Activated CD4-positive, alpha-beta memory T cell treated with anti-CD3 and anti-CD28 coated beads for 36 hours (primary cell): Measurements from ENCODE around the gene CAPN14. TPM values are rescaled to one million over a fixed set of nuclear protein-coding genes. Genes with fewer than 3 reads are reported as not detected.
"Not testable (repeated sequence)": the region's sequence is repeated elsewhere in the genome, so short reads cannot be mapped to it uniquely, and the experiment has no call there.

ENCODE experiments used
- CTCF ChIA-PET: fragments of 350-600 bp; sonication (Branson Sonifier 250); formaldehyde crosslinking; loops from one replicate; lab custom pipeline; 2021; ENCODE audit warnings: antibody characterized with exemption, inconsistent platforms; lab: Charles Lee
- POLR2A ChIA-PET: fragments of 350-600 bp; sonication (Branson Sonifier 250); formaldehyde crosslinking; loops from one replicate; lab custom pipeline; 2021; ENCODE audit warnings: antibody characterized with exemption; lab: Charles Lee
- DNase-seq: peaks from one replicate; pipeline ENCODE4 v3.0.0-alpha.2; 2020
- H3K27ac Mint-ChIP-seq: one replicate; pipeline ENCODE4 v1.8.0; 2021; ENCODE audit warnings: mixed read lengths
- H3K27me3 Mint-ChIP-seq: one replicate; pipeline ENCODE4 v1.8.0; 2021; ENCODE audit warnings: mixed read lengths
- H3K36me3 Mint-ChIP-seq: one replicate; pipeline ENCODE4 v1.8.0; 2021; ENCODE audit warnings: mixed read lengths
- H3K4me1 Mint-ChIP-seq: one replicate; pipeline ENCODE4 v1.8.0; 2021; ENCODE audit warnings: low read depth, mixed read lengths
- H3K4me3 Mint-ChIP-seq: one replicate; pipeline ENCODE4 v1.8.0; 2021; ENCODE audit warnings: mild to moderate bottlenecking, mixed read lengths
- H3K9me3 Mint-ChIP-seq: one replicate; pipeline ENCODE4 v1.8.0; 2021; ENCODE audit warnings: mixed read lengths
- intact Hi-C: fragments of 100-400 bp; cut with micrococcal nuclease; formaldehyde crosslinking; loops from one replicate; pipeline ENCODE4 v1.15.1; 2023
- total RNA-seq, 2 experiments: library from RNA; stranded (reverse); gene quantifications; one replicate each; pipeline ENCODE4 v1.2.3, GENCODE V29; 2021

The CAPN14 gene
- total RNA-seq, 2 experiments from 2014 or later, result 0.19 to 0.39 TPM

DNA sequence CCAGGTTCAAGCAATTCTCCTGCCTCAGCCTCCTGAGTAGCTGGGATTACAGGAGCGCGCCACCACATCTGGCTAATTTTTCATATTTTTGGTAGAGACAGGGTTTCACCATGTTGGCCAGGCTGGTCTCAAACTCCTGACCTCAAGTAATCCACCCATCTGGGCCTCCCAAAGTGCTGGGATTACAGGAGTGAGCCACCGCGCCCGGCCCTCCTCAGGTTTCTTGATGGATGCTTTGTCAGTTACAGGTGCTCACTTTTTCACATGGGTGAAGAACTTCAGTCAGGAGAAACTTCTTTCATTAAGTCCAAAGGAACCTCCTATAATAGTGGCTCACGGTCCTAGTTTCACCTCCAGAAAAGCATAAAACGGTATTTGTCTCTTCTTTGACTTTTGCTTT is 33.3 kb downstream of the CAPN14 start:
- CTCF ChIA-PET, H3K36me3 Mint-ChIP-seq, POLR2A ChIA-PET, H3K4me1 Mint-ChIP-seq, H3K27me3 Mint-ChIP-seq, H3K9me3 Mint-ChIP-seq, H3K27ac Mint-ChIP-seq, DNase-seq, intact Hi-C loops, H3K4me3 Mint-ChIP-seq: not testable (repeated sequence)

DNA sequence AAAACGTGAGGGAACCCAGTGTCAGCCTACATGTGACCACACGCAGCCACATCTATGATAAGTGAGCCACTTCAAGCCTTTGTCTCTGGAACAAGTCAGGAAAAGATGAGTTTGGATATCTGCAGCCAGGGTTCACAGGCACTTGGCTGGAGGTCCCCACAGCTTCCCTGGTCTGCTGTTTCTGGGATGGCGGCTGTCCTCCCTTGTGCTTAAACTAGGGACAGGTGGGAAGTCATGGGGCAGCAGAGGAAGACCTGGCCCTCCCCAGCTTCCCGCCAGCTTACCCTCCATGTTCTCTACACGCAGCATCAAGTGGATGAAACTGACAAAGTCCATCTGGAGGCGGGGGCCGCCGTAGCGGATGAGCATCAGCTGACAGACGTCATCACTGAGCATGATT is 40.6 kb downstream of the CAPN14 start:
- no peaks in the 10 kb centered on the region for H3K4me1 Mint-ChIP-seq
- no peak overlapping the region for H3K27ac Mint-ChIP-seq
- CTCF ChIA-PET, result interaction anchor here (3.6 kb wide), 1 partner anchor 465 kb away, joined by 16 read pairs; no protein-coding TSS in a partner anchor
- H3K9me3 Mint-ChIP-seq, result no peaks in the 10 kb centered on the region
- H3K27me3 Mint-ChIP-seq, result no peaks in the 10 kb centered on the region
- DNase-seq, result no peak
- H3K4me3 Mint-ChIP-seq, result no peak overlapping the region
- intact Hi-C loops, result no loop called here
- no peaks in the 10 kb centered on the region for H3K36me3 Mint-ChIP-seq
- POLR2A ChIA-PET, result no interaction called here

DNA sequence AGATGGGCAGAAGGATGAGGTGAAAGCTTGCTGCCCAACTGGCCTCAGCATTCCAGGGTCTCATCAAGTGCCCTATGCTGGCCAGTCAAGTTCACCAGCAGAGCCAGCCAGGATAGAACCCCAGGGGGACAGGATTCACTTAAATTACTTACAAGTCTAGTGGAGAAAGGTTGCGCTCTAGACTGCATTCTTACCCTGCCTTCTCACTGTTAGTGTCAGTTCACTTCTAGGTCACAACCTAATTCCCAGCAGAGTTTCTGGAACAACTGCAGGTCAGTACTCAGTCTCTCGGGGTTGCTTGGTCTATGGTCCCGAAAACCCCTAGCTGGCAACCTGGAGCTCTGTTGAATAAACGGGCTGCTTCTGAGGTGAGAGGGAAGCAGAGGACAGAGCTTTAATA is 46.2 kb downstream of the CAPN14 start:
- intact Hi-C loops, result loop anchor here (2.0 kb wide), 1 partner anchor 308 kb away; no protein-coding TSS in a partner anchor
- no peaks in the 10 kb centered on the region for H3K9me3 Mint-ChIP-seq
- POLR2A ChIA-PET, result no interaction called here
- no peak overlapping the region for H3K27ac Mint-ChIP-seq
- no peaks in the 10 kb centered on the region for H3K4me1 Mint-ChIP-seq
- CTCF ChIA-PET, result interaction anchor here (0.7 to 6.3 kb wide), 7 partner anchors 9 to 457 kb away, joined by 3 to 129 read pairs (median 6); no protein-coding TSS in a partner anchor
- no peak for DNase-seq
- H3K36me3 Mint-ChIP-seq, result no peaks in the 10 kb centered on the region
- no peak overlapping the region for H3K4me3 Mint-ChIP-seq
- H3K27me3 Mint-ChIP-seq, result no peaks in the 10 kb centered on the region

DNA sequence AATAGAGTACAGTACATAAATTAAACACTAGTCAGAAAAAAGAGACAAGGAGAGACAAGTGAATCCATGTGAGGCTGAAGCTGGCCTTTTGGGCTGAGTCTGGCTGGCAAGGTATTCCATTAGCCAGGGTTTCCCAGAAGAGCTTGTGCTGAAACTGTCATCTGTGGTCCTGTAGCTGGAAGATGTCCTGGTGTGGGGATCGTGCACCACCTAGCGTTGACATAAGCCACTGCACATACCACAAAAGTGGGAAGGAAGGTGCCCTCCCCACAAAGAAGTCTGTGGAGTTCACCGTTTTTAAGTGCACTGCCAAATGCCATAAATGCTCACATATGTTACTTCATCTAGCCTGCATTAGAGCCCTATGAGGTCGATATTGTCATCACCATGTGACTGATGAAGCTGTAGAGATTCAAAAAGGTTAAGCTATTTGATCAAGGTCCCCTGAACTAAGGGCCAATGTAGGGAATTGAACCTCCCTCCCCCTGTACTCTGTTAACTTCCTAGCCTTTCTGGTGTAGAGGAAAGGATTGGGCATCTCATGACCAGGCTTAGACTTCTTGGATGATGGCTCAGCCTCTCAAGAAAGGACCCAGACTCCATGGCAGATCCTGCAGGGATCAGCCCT is 47.1 kb downstream of the CAPN14 start:
- Mint-ChIP-seq H3K27ac (no peak overlapping the region), H3K36me3 (no peaks in the 10 kb centered on the region), H3K4me3 (no peak overlapping the region), H3K9me3 (no peaks in the 10 kb centered on the region), H3K27me3 (no peaks in the 10 kb centered on the region), H3K4me1 (no peaks in the 10 kb centered on the region)
- CTCF ChIA-PET, result interaction anchor here (0.6 to 6.3 kb wide), 39 partner anchors 8 to 1020 kb away, joined by 3 to 129 read pairs (median 4); partner anchors contain the start of genes CAPN13 and GALNT14
- intact Hi-C loops, result loop anchor here (1.0 to 2.0 kb wide), 3 partner anchors 163 to 456 kb away; no protein-coding TSS in a partner anchor
- POLR2A ChIA-PET, result no interaction called here
- DNase-seq, result peak; percentile 67

DNA sequence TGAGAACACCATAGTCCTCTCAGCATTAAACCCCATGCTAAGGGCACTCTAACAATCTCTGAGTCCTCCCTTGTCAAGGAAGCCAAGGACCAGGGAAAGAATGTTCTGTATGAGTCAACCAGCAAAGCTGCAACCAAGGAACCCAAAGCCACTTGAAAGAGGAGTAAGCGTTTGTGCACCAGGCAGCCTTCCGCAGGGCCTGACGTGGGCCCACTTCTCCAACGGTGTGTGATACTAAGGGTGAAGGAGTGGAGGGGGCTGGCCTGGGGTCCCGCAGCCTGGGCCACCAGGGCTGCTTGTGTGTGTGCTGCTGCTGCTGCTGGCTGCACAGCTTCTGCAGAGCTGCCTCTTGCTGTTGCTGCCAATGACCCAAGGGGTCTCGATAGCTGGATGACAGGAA is 49.0 kb downstream of the CAPN14 start:
- ChIA-PET CTCF (interaction anchor here (1.1 to 6.3 kb wide), 5 partner anchors 12 to 454 kb away, joined by 3 to 129 read pairs (median 22); no protein-coding TSS in a partner anchor), POLR2A (no interaction called here)
- Mint-ChIP-seq H3K9me3 (no peaks in the 10 kb centered on the region), H3K27ac (no peak overlapping the region), H3K27me3 (no peaks in the 10 kb centered on the region), H3K4me1 (peaks cover 2% of the 10 kb centered on the region), H3K36me3 (no peaks in the 10 kb centered on the region), H3K4me3 (no peak overlapping the region)
- intact Hi-C loops, result no loop called here
- DNase-seq, result no peak

DNA sequence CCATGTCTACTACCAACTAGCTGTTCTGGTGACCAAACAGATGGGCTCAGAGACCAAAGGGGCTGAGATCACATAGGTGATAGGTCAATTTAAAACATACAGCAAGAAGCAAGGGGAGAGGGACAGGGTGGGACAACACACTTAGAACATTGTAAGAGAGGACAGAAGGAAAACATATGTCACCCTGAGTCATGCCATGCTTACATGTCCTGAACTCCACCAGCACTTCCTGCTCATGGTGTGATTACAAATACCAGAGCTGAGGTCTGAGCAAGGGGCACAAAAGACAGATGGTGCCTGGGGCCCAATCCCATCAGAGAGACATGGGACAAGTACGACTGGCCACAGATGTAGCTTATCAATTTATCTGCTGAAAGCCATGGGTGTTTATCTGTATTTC is 50.4 kb downstream of the CAPN14 start:
- Mint-ChIP-seq H3K4me3 (no peak overlapping the region), H3K27me3 (peaks cover 3% of the 10 kb centered on the region), H3K4me1 (peaks cover 2% of the 10 kb centered on the region), H3K36me3 (no peaks in the 10 kb centered on the region), H3K9me3 (no peaks in the 10 kb centered on the region), H3K27ac (no peak overlapping the region)
- ChIA-PET POLR2A (interaction anchor here (0.6 kb wide), 1 partner anchor 69 kb away, joined by 3 read pairs; no protein-coding TSS in a partner anchor), CTCF (interaction anchor here (1.6 kb wide), 1 partner anchor 455 kb away, joined by 5 read pairs; no protein-coding TSS in a partner anchor)
- intact Hi-C loops, result no loop called here
- DNase-seq, result no peak

DNA sequence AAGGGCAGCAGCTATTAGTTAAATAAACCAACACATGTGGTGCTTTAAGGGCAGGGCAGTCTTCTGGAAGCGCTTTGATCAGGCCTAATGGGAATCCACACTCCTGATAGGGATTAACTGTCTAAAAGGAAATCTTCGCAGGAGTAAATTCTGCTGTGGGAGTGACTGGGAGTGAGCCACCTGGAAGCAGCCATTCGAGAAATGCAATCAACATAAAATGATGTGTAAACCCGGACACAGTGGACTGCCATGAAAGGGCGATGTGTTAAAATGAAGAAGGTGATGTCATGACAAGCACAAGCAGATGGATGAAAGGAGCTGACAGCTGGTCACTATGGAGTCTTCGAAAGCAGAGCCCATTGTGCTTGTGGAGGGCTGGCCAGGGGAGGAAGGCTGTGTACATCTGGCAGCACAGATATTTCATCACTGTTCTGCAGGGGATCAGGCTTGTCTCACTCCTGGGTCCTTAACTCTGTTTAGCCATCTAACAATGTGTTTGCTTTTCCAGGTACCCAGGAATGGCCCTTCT is 54.2 kb downstream of the CAPN14 start:
- intact Hi-C loops, result no loop called here
- ChIA-PET POLR2A (no interaction called here), CTCF (interaction anchor here (1.1 to 1.3 kb wide), 2 partner anchors 9 to 171 kb away, joined by 3 read pairs; no protein-coding TSS in a partner anchor)
- Mint-ChIP-seq H3K27ac (no peak overlapping the region), H3K9me3 (no peaks in the 10 kb centered on the region), H3K36me3 (no peaks in the 10 kb centered on the region), H3K27me3 (peaks cover 3% of the 10 kb centered on the region), H3K4me1 (peaks cover 2% of the 10 kb centered on the region), H3K4me3 (no peak overlapping the region)
- DNase-seq, result no peak

DNA sequence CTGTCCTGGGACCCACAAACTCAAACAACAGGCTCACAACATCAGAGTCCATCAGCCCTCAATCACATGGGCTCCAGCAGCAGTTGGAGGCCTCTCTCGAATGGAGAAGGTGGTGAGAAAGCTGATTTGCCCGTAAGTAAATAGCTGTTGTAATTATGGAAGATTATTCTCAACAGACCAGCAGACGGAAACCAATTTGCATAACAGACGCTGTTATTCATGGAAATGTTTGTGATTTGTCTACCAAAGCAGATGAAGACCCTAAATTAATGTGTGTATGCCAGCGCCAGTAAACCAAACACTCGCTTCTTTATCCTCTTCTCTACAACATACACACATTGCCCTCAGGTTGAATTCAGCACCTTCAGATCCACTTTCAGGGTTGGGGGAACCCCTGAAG is 55.7 kb downstream of the CAPN14 start:
- intact Hi-C loops, result no loop called here
- no peaks in the 10 kb centered on the region for H3K36me3 Mint-ChIP-seq
- no peaks in the 10 kb centered on the region for H3K9me3 Mint-ChIP-seq
- H3K4me1 Mint-ChIP-seq, result peaks cover 2% of the 10 kb centered on the region
- H3K27me3 Mint-ChIP-seq, result peaks cover 3% of the 10 kb centered on the region
- no peak for DNase-seq
- H3K4me3 Mint-ChIP-seq, result no peak overlapping the region
- ChIA-PET POLR2A (no interaction called here), CTCF (interaction anchor here (1.3 to 1.8 kb wide), 2 partner anchors 8 to 9 kb away, joined by 3 to 9 read pairs; no protein-coding TSS in a partner anchor)
- H3K27ac Mint-ChIP-seq, result no peak overlapping the region

DNA sequence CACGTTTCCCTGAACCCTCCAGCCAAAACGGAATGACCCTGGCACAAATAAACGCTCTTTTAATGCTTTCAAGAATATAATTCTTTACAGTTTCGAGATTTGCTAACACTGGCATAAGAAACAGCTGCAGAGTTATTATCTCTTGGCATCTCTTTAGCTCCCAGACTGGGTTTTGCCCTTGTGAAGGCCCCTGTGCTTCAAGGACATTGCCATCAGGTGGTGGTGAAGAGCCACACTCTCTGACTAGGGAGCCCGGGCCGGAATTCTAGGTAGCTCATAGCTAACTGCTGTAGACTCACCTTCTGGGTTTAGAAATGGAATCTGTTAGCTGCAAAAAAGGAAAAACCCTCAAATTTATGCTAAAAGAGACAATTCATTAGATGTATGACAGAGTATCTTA is 65.8 kb downstream of the CAPN14 start:
- no peaks in the 10 kb centered on the region for H3K36me3 Mint-ChIP-seq
- no peaks in the 10 kb centered on the region for H3K9me3 Mint-ChIP-seq
- peaks cover 3% of the 10 kb centered on the region for H3K27me3 Mint-ChIP-seq
- no peak overlapping the region for H3K4me3 Mint-ChIP-seq
- intact Hi-C loops, result no loop called here
- ChIA-PET CTCF (interaction anchor here (1.1 to 2.4 kb wide), 2 partner anchors 13 to 18 kb away, joined by 3 to 6 read pairs; partner anchors contain the start of gene GALNT14), POLR2A (no interaction called here)
- H3K4me1 Mint-ChIP-seq, result no peaks in the 10 kb centered on the region
- H3K27ac Mint-ChIP-seq, result no peak overlapping the region
- no peak for DNase-seq

DNA sequence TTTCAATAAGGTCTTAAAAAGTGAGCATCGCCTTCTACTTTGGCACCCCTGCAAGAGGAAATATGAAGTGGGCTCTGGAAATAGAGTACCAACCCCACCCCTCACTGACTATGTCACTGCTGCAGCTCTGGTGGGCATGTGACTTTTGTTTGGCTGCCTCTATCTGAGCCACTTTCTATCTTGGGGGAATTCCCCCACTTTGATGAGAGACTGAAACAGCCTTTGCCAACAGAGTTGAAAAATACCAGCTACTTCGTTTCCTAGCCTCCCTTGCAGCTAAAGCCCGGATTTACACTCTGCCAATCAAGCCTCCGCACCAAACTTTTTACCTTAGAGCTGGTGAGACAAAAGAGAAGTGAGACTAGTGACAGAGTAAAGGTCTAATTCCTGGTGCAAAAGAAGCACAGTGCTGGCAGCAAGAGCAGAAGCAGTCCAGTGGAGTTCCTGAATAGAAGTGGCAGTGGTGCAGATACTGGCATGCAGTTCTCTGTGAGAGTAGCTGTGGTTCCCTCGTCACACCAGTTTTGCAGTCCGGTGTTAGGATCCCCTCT is 67.1 kb downstream of the CAPN14 start:
- POLR2A ChIA-PET, result no interaction called here
- intact Hi-C loops, result no loop called here
- no peak overlapping the region for H3K4me3 Mint-ChIP-seq
- no peak for DNase-seq
- H3K36me3 Mint-ChIP-seq, result no peaks in the 10 kb centered on the region
- CTCF ChIA-PET, result interaction anchor here (1.2 to 2.4 kb wide), 3 partner anchors 9 to 20 kb away, joined by 3 to 6 read pairs (median 3); partner anchors contain the start of gene GALNT14
- no peak overlapping the region for H3K27ac Mint-ChIP-seq
- no peaks in the 10 kb centered on the region for H3K4me1 Mint-ChIP-seq
- no peaks in the 10 kb centered on the region for H3K9me3 Mint-ChIP-seq
- peaks cover 2% of the 10 kb centered on the region for H3K27me3 Mint-ChIP-seq

DNA sequence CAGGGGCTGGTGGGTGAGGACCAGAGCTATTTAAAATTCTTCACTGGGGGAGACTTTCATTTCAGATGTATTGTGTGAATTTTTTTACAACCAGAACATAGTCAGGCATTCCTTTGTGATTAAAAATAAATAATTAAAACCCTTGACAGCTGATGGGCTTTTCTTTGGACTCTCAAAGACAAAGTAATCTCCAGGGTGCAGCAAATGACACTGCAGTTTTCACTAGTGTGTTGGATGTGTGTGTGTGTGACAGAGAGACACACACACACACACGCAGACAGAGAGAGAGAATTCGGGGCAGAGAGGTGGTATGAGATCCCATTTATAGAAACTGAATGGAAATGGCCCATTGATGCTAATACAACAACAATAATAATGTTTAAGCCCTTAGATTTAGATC is 68.8 kb downstream of the CAPN14 start:
- Mint-ChIP-seq H3K9me3 (no peaks in the 10 kb centered on the region), H3K36me3 (no peaks in the 10 kb centered on the region), H3K27ac (no peak overlapping the region), H3K27me3 (peaks cover 2% of the 10 kb centered on the region), H3K4me1 (no peaks in the 10 kb centered on the region), H3K4me3 (no peak overlapping the region)
- DNase-seq, result no peak
- POLR2A ChIA-PET, result no interaction called here
- CTCF ChIA-PET, result no interaction called here
- intact Hi-C loops, result no loop called here

DNA sequence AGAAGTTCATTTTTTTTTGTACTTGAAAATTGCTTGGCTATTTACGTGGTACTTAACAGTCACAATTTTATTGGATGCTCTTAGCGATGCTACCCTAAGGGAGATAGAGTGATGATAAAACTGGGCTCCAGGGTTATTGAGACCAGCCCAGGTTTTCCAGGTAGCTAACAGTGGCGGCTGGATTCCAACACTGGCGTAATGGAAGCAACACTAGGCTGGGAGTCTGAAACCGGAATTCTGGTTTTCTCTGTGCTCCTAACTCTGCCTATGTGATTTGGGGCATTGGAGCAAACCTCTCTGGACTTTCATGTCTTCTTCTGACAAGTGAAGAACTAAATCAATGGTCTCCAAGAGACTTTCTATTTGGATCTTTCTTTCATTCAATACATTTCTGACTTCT is 69.7 kb downstream of the CAPN14 start:
- DNase-seq, result no peak
- Mint-ChIP-seq H3K27ac (no peak overlapping the region), H3K4me3 (no peak overlapping the region), H3K36me3 (no peaks in the 10 kb centered on the region), H3K27me3 (peaks cover 4% of the 10 kb centered on the region), H3K4me1 (no peaks in the 10 kb centered on the region), H3K9me3 (no peaks in the 10 kb centered on the region)
- ChIA-PET POLR2A (no interaction called here), CTCF (no interaction called here)
- intact Hi-C loops, result no loop called here
